ENCODE results near the gene PPARGC1A. TPM values are rescaled to one million over a fixed set of nuclear protein-coding genes. Genes with fewer than 3 reads are reported as not detected.
A peak's percentile ranks its signal among the peaks of the same experiment; 100 is the strongest.

Gene PPARGC1A
- total and polyA plus RNA-seq, 4 donors: 7.7 to 34.6 (median 16.3) TPM

- peak; percentile 75 for TF ChIP-seq ATF3 (IDR thresholded peaks at IDR 0.05)
- TF ChIP-seq, protein P1, sequence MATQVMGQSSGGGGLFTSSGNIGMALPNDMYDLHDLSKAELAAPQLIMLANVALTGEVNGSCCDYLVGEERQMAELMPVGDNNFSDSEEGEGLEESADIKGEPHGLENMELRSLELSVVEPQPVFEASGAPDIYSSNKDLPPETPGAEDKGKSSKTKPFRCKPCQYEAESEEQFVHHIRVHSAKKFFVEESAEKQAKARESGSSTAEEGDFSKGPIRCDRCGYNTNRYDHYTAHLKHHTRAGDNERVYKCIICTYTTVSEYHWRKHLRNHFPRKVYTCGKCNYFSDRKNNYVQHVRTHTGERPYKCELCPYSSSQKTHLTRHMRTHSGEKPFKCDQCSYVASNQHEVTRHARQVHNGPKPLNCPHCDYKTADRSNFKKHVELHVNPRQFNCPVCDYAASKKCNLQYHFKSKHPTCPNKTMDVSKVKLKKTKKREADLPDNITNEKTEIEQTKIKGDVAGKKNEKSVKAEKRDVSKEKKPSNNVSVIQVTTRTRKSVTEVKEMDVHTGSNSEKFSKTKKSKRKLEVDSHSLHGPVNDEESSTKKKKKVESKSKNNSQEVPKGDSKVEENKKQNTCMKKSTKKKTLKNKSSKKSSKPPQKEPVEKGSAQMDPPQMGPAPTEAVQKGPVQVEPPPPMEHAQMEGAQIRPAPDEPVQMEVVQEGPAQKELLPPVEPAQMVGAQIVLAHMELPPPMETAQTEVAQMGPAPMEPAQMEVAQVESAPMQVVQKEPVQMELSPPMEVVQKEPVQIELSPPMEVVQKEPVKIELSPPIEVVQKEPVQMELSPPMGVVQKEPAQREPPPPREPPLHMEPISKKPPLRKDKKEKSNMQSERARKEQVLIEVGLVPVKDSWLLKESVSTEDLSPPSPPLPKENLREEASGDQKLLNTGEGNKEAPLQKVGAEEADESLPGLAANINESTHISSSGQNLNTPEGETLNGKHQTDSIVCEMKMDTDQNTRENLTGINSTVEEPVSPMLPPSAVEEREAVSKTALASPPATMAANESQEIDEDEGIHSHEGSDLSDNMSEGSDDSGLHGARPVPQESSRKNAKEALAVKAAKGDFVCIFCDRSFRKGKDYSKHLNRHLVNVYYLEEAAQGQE (IDR thresholded peaks at IDR 0.05): peak; percentile 87
- TF ChIP-seq RAD21 (IDR thresholded peaks at IDR 0.05): peak; percentile 67 to 68
These were observed 41.1 kb upstream of the PPARGC1A start (continued) for GRCh38 chr4:23930750-23931488.

DNA sequence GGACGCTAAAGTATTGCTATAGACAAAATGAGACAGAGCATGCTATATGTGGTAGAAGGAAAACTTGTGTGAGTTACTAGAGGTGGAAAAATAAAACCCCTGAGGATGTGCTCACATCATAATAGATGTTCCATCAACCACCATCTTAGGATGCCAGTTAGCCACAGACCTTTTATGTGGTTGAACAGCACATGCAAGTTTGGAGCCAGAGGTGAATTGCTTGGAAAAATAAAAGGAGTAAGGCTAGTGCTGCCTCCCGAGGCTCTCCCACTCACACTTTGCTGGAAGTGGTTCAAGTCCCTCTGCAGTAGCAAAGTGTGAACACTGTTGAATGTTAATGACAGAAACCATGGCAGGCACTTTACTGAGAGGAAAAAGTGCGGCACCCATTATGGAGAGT, 39.4 kb upstream of the PPARGC1A start:
- no peak overlapping the region for H3K4me3 ChIP-seq (ENCODE audit: low read depth in 1 of 3, low read length in 3 of 3)
- H3K27ac ChIP-seq (ENCODE audit: low read depth in 1 of 2, low read length in 2 of 2): no peak overlapping the region
- H3K36me3 ChIP-seq (ENCODE audit: control insufficient read depth in 4 of 4, insufficient read depth in 3 of 4, low read depth in 1 of 4, low read length in 3 of 4): no peaks in the 10 kb centered on the region
- no peak for DNase-seq (ENCODE audit: low spot score)
- no peaks in the 10 kb centered on the region for H3K27me3 ChIP-seq (ENCODE audit: control insufficient read depth in 4 of 4, insufficient read depth in 4 of 4, low read length in 3 of 4)
- 94% methylated on average over 3 of the region's 3 CpGs for WGBS
- TF ChIP-seq, protein P2, sequence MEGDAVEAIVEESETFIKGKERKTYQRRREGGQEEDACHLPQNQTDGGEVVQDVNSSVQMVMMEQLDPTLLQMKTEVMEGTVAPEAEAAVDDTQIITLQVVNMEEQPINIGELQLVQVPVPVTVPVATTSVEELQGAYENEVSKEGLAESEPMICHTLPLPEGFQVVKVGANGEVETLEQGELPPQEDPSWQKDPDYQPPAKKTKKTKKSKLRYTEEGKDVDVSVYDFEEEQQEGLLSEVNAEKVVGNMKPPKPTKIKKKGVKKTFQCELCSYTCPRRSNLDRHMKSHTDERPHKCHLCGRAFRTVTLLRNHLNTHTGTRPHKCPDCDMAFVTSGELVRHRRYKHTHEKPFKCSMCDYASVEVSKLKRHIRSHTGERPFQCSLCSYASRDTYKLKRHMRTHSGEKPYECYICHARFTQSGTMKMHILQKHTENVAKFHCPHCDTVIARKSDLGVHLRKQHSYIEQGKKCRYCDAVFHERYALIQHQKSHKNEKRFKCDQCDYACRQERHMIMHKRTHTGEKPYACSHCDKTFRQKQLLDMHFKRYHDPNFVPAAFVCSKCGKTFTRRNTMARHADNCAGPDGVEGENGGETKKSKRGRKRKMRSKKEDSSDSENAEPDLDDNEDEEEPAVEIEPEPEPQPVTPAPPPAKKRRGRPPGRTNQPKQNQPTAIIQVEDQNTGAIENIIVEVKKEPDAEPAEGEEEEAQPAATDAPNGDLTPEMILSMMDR (IDR thresholded peaks at IDR 0.05; ENCODE audit: low read depth, low read length, missing input control): no peak
- TF ChIP-seq FOXA1 (IDR thresholded peaks at IDR 0.05) (no peak), EGR1 (IDR thresholded peaks at IDR 0.05; ENCODE audit: low read depth in 2 of 2) (no peak), ATF3 (IDR thresholded peaks at IDR 0.05) (no peak), SP1 (IDR thresholded peaks at IDR 0.05) (no peak), GABPA (IDR thresholded peaks at IDR 0.05 in 1 of 2, conservative IDR thresholded peaks at IDR 0.05 in 1 of 2) (no peak), TAF1 (conservative IDR thresholded peaks at IDR 0.05) (no peak), YY1 (IDR thresholded peaks at IDR 0.05) (no peak), RAD21 (IDR thresholded peaks at IDR 0.05) (no peak)
- TF ChIP-seq, protein P3, sequence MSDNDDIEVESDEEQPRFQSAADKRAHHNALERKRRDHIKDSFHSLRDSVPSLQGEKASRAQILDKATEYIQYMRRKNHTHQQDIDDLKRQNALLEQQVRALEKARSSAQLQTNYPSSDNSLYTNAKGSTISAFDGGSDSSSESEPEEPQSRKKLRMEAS (IDR thresholded peaks at IDR 0.05): no peak
- TF ChIP-seq, protein P1 (IDR thresholded peaks at IDR 0.05): no peak
- peaks cover 0 to 13% (median 2%) of the 10 kb centered on the region in 4 donors for H3K4me1 ChIP-seq (ENCODE audit: control insufficient read depth in 4 of 4, insufficient read depth in 4 of 4, low read length in 3 of 4)
- no peak overlapping the region for H3K9ac ChIP-seq (ENCODE audit: low read depth in 1 of 2, low read length in 2 of 2)
- no peaks in the 10 kb centered on the region for H3K9me3 ChIP-seq (ENCODE audit: control insufficient read depth in 4 of 4, low read length in 3 of 4)

Measured in liver (tissue), 9 donors.